ENCODE measurements around the gene SDHAF4.
"Not testable (repeated sequence)": the region's sequence is repeated elsewhere in the genome, so short reads cannot be mapped to it uniquely, and the experiment has no call there.

The SDHAF4 gene

DNA sequence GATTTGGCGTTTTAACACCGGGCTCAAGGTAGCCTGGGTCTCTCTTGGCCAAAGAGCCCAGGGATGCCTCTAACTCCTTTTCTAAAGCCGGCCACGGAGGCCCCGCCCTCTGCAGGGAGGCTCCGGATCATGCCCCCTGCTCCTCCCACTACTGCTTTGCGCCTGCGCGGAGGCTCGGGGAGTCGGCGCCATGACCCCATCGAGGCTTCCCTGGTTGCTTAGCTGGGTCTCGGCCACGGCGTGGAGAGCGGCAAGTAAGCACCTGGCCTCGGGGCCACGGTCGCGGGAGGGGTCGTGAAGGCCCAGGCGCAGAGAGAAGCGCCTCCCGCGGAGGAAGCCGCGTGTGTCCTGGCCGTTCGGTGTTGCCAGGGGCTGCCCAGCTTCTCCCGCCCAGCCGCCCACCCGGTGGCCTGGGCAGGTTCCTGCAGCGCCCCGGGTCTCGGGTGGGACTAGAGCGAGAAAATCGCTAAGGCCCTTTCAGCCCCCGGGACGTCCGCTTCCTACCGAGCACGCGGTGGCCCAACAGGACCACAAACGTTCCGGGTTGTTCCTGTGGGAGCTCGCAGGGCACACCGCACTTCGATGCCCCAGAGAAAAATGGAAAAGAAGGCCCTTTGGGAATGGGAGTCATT is at the start of gene SDHAF4:
SDHAF4 (plus strand) TSS at position 180 of the 632 bp plus-strand sequence; CDS start at position 191, 11 bp downstream.
- DNase-seq = peak; percentile 97

GRCh38 chr6:70518723-70519122 is 48.0 kb upstream of the SDHAF4 start:
- DNase-seq = no peak

DNA sequence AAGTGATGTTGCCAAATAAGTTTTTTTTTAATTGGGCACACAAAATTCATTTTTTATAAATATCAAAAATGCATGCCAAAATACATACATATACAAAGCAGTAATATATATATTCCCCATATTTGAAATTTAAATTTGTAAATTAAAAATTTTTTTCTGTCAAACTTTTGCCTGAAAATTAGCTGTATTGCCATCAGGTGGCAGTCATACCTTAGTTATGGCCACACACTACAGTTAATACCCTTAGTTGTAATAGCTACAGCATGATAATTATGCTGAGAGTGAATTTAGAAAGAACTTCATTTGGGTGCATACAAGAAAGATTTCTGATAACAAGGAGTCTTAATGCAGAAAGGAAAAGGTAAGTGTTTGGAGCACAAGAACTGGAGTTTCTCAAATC is 46.2 kb upstream of the SDHAF4 start:
- no peak for DNase-seq

DNA sequence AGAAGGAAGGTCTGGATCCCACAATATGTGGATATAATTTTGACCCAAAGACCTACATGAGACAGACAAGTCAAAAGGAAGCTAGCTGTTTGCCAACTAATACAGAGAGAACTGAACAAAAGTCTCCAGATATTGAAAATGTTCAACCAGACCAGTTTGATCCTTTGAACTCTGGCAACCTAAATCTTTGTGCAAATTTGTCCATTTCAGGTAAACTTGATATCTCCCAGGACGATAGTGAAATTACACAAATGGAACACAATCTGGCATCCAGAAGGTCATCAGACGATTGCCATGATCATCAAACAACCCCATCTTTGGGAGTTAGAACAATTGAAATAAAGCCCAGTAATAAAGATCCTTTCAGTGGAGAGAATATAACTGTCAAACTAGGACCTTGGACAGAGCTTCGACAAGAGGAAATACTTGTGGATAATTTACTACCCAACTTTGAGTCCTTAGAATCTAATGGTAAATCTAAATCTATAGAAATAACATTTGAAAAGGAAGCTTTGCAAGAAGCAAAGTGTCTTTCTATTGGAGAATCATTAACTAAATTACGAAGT is 41.9 kb upstream of the SDHAF4 start:
- no peak for DNase-seq

DNA sequence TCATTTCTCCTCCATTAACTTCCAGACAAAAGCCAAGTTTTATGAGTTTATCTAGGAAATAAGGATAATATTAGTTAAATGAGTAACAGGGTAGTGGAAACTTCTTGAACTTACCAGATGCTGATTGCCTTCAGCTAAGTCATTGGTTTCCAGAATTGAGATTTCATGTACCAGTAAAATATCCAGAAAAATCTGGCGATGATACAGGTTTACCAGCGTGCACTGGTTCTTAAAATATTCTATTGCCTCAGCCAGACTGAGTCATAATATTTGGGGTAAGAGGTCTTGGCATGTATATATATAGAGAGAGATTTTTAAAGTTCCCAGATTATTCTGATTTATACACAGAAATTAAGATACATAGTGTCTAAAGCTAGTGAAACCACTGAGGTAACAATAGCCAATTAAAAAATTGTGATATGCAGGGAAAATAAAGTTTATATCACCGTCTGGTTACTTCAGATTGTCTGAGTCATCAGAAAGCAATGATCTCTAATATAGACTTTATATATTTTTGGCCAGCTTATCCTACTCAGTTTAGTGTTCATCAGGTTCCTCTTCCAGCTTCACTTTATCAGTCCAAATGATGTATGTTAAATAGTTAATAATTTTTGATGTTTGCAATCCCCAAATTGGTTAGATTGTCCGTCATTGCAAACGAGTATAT is 39.5 kb upstream of the SDHAF4 start:
- no peak for DNase-seq

DNA sequence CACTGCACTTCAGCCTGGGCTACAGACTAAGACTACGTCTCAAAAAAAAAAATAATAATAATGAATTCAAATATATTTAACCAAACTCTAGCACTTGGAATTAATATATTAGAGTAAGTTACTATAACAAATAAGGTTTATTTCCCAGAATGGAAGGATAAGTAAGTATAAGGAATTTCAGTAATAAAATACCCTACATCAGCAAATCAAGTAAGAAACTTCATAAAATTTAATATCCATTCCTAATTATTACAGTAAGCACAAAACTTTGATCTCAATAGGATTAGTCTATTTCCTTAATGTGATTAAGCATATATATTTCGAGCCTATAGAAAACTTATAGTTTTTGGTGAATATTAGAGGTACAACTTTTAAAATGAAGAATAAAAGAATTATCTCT is 36.7 kb upstream of the SDHAF4 start:
- DNase-seq = no peak

DNA sequence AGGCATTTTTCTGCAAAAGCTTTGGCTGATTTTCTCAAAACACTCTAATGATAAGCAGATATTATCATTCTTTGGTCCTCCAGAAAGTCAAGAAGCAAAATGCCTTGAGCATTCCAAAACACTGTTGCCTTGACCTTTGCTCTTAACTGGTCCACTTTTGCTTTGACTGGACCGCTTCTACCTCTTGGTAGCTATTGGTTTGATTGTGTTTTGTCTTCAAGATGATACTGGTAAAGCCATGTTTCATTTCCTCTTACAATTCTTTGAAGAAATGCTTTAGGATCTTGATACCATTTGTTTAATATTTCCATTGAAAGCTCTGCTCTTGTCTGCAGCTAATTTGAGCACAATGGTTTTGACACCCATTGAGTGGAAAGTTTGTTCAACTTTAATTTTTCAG is 35.6 kb upstream of the SDHAF4 start:
- no peak for DNase-seq

GRCh38 chr6:70537266-70537665 is 29.5 kb upstream of the SDHAF4 start:
- no peak for DNase-seq

DNA sequence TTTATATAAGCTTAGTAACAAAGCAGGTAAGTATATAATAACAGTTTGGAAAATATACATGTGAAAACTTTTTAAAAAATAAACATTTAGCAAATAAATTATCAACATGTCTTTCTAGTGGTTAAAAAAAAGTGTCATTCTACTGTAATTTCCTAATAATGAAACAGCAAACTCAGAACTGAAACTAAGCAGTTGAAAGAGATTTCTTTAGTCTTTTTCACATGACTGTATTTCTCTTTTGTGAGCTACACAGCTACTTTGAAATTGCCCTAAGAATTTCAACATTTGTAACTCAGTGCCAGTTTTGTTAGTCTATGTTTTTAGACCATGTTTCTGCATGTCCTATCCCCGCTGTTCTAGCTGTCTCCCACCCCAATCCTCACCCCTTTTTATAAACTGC is 28.4 kb upstream of the SDHAF4 start:
- DNase-seq = no peak

DNA sequence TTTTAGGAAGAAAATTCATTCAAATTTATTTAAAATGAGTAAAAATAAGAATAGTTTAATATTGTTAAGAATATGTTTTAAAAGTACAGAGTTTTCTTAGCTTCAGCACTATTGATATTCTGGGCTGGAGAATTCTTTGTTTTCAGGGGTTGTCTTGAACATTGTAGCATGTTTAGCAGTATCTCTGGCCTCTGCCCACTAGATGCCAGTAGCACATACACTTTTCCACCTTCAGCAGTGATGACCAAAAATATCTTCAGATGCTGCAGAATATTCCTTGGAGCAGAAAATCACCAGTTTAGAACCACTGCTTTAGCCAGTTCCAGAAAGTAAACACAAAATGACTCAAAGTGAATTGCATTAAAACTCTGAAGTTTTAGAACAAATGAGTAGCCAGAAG is 19.4 kb upstream of the SDHAF4 start:
- DNase-seq = no peak

DNA sequence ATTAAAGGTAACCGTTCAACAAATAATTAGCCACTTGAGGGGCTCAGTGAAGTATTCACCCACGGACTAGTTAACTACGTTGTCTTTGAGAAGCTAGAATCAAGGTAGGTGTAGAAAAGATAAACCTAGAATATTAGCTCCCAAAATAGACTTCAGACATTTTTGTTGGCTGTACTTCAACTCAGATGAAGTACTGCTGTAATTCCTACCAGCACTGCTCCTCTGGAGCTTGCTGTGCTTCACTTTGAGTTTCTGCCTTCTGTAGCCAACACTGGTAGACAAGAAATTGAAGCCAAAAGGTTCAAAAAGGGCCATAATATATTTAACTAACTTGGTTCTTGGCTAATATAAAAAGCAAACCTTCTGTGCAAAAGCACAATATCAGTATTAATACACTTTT is 18.8 kb upstream of the SDHAF4 start:
- DNase-seq = no peak

- DNase-seq = no peak
Observed at GRCh38 chr6:70549327-70549726, 17.4 kb upstream of the SDHAF4 start.

DNA sequence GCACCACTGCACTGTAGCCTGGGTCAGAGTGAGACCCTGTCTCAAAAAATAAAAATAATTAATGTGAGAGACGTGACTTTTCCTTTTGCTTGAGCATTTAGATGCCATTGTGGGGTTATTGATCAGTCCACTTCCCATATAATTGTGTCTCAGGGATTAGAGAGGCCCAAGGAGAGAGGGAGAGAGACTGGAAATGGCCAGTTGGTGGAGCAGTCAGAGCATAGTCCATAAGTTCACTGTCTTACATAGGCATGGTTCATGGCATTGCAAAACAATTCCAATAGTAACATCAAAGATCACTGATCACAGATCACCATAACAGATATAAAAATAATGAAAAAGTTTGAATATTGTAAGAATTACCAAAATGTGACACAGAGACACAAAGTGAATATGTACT is 15.2 kb upstream of the SDHAF4 start:
- no peak for DNase-seq

DNA sequence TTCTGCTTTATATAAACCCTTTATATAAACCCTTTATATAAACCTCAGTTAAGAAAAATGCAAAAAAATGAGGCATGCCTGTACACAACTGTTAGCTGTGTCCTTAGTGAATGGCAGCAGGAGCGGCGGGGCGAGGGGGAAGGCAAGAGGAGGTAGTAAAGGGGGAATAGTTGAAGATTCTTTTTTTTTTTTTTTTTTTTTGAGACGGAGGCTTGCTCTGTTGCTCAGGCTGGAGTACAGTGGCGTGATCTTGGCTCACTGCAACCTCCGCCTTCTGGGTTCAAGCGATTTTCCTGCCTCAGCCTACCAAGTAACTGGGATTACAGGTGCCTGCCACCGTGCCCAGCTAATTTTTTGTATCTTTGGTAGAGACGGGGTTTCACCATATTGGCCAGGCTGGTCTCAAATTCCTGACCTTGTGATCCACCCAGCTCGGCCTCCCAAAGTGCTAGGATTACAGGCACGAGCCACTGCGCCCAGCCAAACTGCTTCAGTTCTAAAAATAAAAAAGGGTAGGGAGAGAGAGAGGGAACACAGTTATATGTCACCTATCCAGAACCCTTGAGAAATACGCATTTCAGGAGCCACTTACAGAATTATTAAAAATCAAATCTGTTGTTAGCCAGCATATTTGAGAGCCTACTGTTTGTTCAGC is 14.3 kb upstream of the SDHAF4 start:
- DNase-seq = not testable (repeated sequence)

GRCh38 chr6:70552974-70553373 is 13.8 kb upstream of the SDHAF4 start:
- DNase-seq = no peak

- DNase-seq = no peak
Observed at GRCh38 chr6:70557998-70558397, 8.7 kb upstream of the SDHAF4 start.

DNA sequence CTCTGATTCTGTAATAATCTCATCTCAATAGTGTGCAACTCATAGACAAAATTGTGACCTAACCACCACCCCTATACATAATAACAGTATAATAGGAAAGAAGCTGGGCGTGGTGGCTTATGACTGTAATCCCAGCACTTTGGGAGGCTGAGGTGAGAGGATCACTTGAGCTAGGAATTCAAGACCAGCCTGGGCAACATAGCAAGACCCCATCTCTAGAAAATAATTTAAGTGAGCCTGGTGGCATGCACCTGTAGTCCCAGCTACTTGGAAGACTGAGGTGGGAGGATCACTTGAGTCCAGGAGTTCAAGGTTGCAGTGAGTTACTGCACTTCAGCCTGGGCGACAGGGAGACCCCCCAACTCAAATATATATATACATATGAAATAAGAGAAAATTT is 4.3 kb upstream of the SDHAF4 start:
- not testable (repeated sequence) for DNase-seq

GRCh38 chr6:70563530-70563929 is 3.2 kb upstream of the SDHAF4 start:
- no peak for DNase-seq

- DNase-seq = no peak
Observed at GRCh38 chr6:70574643-70575042, 7.9 kb downstream of the SDHAF4 start.

GRCh38 chr6:70575899-70576495 is 9.3 kb downstream of the SDHAF4 start:
- DNase-seq = no peak

DNA sequence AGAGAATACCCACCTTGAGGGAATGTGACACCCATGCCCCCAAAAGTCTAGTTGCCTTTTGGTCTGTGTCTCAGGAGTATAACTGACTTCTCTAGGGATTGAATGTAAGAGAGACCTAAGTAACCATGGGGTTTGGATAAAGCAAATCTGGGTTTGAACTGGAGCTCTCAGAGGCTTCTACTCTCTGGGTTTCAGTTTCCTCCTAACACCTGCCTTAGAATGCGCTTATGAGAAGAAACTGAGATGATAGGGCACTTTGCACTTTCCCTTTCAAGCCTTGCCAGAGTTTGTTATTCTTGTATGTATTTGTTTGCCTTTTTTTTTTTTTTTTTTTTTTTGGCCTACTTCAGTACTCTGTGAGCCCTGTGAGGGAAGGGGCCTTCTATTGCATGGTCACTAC is 19.4 kb downstream of the SDHAF4 start:
- DNase-seq = no peak

GRCh38 chr6:70590400-70590799 is 23.7 kb downstream of the SDHAF4 start:
- no peak for DNase-seq

- DNase-seq = no peak
Observed at GRCh38 chr6:70592391-70593117, 25.8 kb downstream of the SDHAF4 start.
